A549 (cell line): Measurements from ENCODE around the gene BRF1. TPM values are rescaled to one million over a fixed set of nuclear protein-coding genes. Genes with fewer than 3 reads are reported as not detected.

Source experiments
- ATAC-seq, 2 experiments: fragments of 200-7000 bp in 1 of 2; fragments of >200 bp in 1 of 2; cut with Nextera tagmentation in 1 of 2; cut with Tn5 transposase in 1 of 2; 3 replicates each; pipeline versions ENCODE4 v1.8.0 to v1.9.1; 2018 to 2020; ENCODE audit warnings: mild to moderate bottlenecking in 1 of 2, moderate library complexity in 1 of 2
- CTCF ChIA-PET: fragments of 300-600 bp; sonication (Branson Sonifier 250); formaldehyde crosslinking; extraction: SDS; loops from one replicate; lab custom pipeline; 2021; ENCODE audit warnings: antibody characterized with exemption, inconsistent platforms; lab: Yijun Ruan, JAX
- POLR2A ChIA-PET: fragments of 350-600 bp; formaldehyde crosslinking; extraction: SDS; loops from one replicate; lab custom pipeline; 2021; ENCODE audit warnings: antibody characterized with exemption, inconsistent platforms; lab: Yijun Ruan, JAX
- DNase-seq, 2 experiments: peaks; one replicate each; pipeline versions ENCODE4 v3.0.0 to v3.0.0-alpha.2; 2011 to 2016; ENCODE audit warnings: low read depth in 1 of 2, low spot score in 1 of 2
- FAIRE-seq: peaks from 2 replicates; lab custom pipeline; 2011; peaks lifted over from hg19 to GRCh38; lab: Jason Lieb, UNC
- H3K27ac ChIP-seq, 2 experiments: fragments of >200 bp; sonication (Bioruptor Twin); formaldehyde crosslinking; 3 replicates each; pipeline ENCODE4 v1.5.1; 2016 to 2017
- H3K4me1 ChIP-seq: fragments of >200 bp; sonication (Bioruptor Twin); formaldehyde crosslinking; 3 replicates; pipeline ENCODE4 v1.6.1; 2016
- H3K4me2 ChIP-seq: fragments of >200 bp; sonication (Bioruptor Twin); formaldehyde crosslinking; 3 replicates; pipeline ENCODE4 v1.6.1; 2016
- H3K4me3 ChIP-seq: fragments of >200 bp; sonication (Bioruptor Twin); formaldehyde crosslinking; 3 replicates; pipeline ENCODE4 v1.5.1; 2016
- H3K9me3 ChIP-seq: fragments of >200 bp; sonication (Bioruptor Twin); formaldehyde crosslinking; 3 replicates; pipeline ENCODE4 v1.6.1; 2016
- CBX2 ChIP-seq: fragments of 200-600 bp; sonication (generic); IDR thresholded peaks from 2 replicates; pipeline ENCODE4 v1.6.1; 2016; ENCODE audit warnings: low read depth, mild to moderate bottlenecking, borderline replicate concordance
- CBX8 ChIP-seq: fragments of 200-600 bp; sonication (generic); IDR thresholded peaks from 2 replicates; pipeline ENCODE4 v1.6.1; 2016
- EHF ChIP-seq: fragments of 250-450 bp; sonication (Bioruptor Pico); IDR thresholded peaks from 2 replicates; pipeline ENCODE4 v1.5.0; 2020; ENCODE audit warnings: mild to moderate bottlenecking
- EP300 ChIP-seq, 2 experiments: fragments of >200 bp; sonication (Bioruptor Twin); formaldehyde crosslinking; IDR thresholded peaks; 2 replicates in 1 of 2; 3 replicates in 1 of 2; pipeline ENCODE4 v1.6.1; 2016 to 2017
- ESRRA ChIP-seq: fragments of 150-350 bp; IDR thresholded peaks from 2 replicates; pipeline ENCODE4 v1.6.1; 2014; ENCODE audit warnings: mild to moderate bottlenecking, low read length, borderline replicate concordance
- FOSB ChIP-seq: fragments of 250-450 bp; sonication (Bioruptor Pico); IDR thresholded peaks from 2 replicates; pipeline ENCODE4 v1.5.0; 2020; ENCODE audit warnings: mild to moderate bottlenecking, moderate library complexity
- FOXS1 ChIP-seq: fragments of 250-450 bp; sonication (Bioruptor Pico); IDR thresholded peaks from 2 replicates; pipeline ENCODE4 v1.5.0; 2020; ENCODE audit warnings: mild to moderate bottlenecking, moderate library complexity
- GATA3 ChIP-seq: IDR thresholded peaks from 2 replicates; pipeline ENCODE4 v1.6.1; 2012; ENCODE audit warnings: borderline replicate concordance
- HOXA7 ChIP-seq: fragments of 250-450 bp; sonication (Bioruptor Pico); IDR thresholded peaks from 2 replicates; pipeline ENCODE4 v1.5.0; 2020; ENCODE audit warnings: mild to moderate bottlenecking, moderate library complexity
- HOXB13 ChIP-seq: fragments of 250-450 bp; sonication (Bioruptor Pico); IDR thresholded peaks from 2 replicates; pipeline ENCODE4 v1.5.0; 2020; ENCODE audit warnings: low read depth, mild to moderate bottlenecking, moderate library complexity
- JUNB ChIP-seq: fragments of >200 bp; sonication (Bioruptor Twin); formaldehyde crosslinking; IDR thresholded peaks from 2 replicates; pipeline ENCODE4 v1.6.1; 2016
- KDM1A ChIP-seq: fragments of 200-600 bp; sonication (generic); IDR thresholded peaks from 2 replicates; pipeline ENCODE4 v1.6.1; 2016; ENCODE audit warnings: low read depth, mild to moderate bottlenecking
- KDM5A ChIP-seq: fragments of 200-600 bp; sonication (generic); IDR thresholded peaks from 2 replicates; pipeline ENCODE4 v1.6.1; 2016; ENCODE audit warnings: antibody characterized with exemption, mild to moderate bottlenecking
- MYC ChIP-seq: IDR thresholded peaks from 2 replicates; pipeline ENCODE4 v1.6.1; 2012; ENCODE audit warnings: mild to moderate bottlenecking, inconsistent platforms, low read length, improper control_type of control experiment, borderline replicate concordance
- NPAS2 ChIP-seq: fragments of 250-450 bp; sonication (Bioruptor Pico); IDR thresholded peaks from 2 replicates; pipeline ENCODE4 v1.8.0; 2022; ENCODE audit warnings: mild to moderate bottlenecking, moderate library complexity, borderline replicate concordance
- POLR2AphosphoS2 ChIP-seq: conservative IDR thresholded peaks from 2 replicates; pipeline ENCODE4 v1.6.1; 2012; ENCODE audit warnings: low read length, improper control_type of control experiment, inconsistent platforms
- RARB ChIP-seq: fragments of 250-450 bp; sonication (Bioruptor Pico); IDR thresholded peaks from 2 replicates; pipeline ENCODE4 v1.8.0; 2021; ENCODE audit warnings: mild to moderate bottlenecking, moderate library complexity
- RNF2 ChIP-seq: fragments of 200-600 bp; sonication (generic); IDR thresholded peaks from 2 replicates; pipeline ENCODE4 v1.6.1; 2016; ENCODE audit warnings: low read depth, mild to moderate bottlenecking, antibody characterized with exemption, moderate library complexity, borderline replicate concordance
- SREBF2 ChIP-seq: fragments of 450-650 bp; IDR thresholded peaks from 2 replicates; pipeline ENCODE4 v1.6.1; 2014; ENCODE audit warnings: mild to moderate bottlenecking, moderate library complexity
- TFCP2L1 ChIP-seq: fragments of 250-450 bp; sonication (Bioruptor Pico); IDR thresholded peaks from 2 replicates; pipeline ENCODE4 v1.5.0; 2021; ENCODE audit warnings: mild to moderate bottlenecking
- TP53 ChIP-seq: fragments of 250-450 bp; sonication (Bioruptor Pico); IDR thresholded peaks from 2 replicates; pipeline ENCODE4 v1.5.0; 2021; ENCODE audit warnings: mild to moderate bottlenecking, moderate library complexity
- ZC3H11A ChIP-seq: fragments of 450-650 bp; IDR thresholded peaks from 2 replicates; pipeline ENCODE4 v1.6.1; 2014; ENCODE audit warnings: antibody characterized with exemption, mild to moderate bottlenecking
- ZFP36 ChIP-seq: fragments of 450-650 bp; IDR thresholded peaks from 2 replicates; pipeline ENCODE4 v1.6.1; 2014; ENCODE audit warnings: borderline replicate concordance; ENCODE audit not compliant: partially characterized antibody
- WGBS: methylation state at CpG from one replicate; pipeline ENCODE4 v1.1.6; 2017; ENCODE audit errors: missing lambda C conversion rate; 5-methylcytosine and 5-hydroxymethylcytosine counted together
- polyA plus RNA-seq, 4 experiments: library from polyadenylated mRNA; depleted of rRNA in 3 of 4; stranded (reverse); fragments of >200 nt; fragmentation: RNase III in 1 of 4; extraction: RNeasy Plus Mini Kit Qiagen cat#74134 plus additional on column Dnase treatment in 1 of 4; gene quantifications; 2 replicates in 3 of 4; 3 replicates in 1 of 4; pipeline ENCODE4 v1.2.3, GENCODE V29; 2011 to 2017
- TF ChIP-seq, protein P1 (sequence below): IDR thresholded peaks from 2 replicates; pipeline ENCODE4 v1.6.1; 2012
- TF ChIP-seq, protein P2 (sequence below): fragments of 200-600 bp; sonication (generic); IDR thresholded peaks from 2 replicates; pipeline ENCODE4 v1.6.1; 2016; ENCODE audit warnings: antibody characterized with exemption, mild to moderate bottlenecking, moderate library complexity

Gene BRF1
- polyA plus RNA-seq, 2 of the 4 experiments (the other 2 are of a cell fraction): 8.5 to 25.7 TPM

DNA sequence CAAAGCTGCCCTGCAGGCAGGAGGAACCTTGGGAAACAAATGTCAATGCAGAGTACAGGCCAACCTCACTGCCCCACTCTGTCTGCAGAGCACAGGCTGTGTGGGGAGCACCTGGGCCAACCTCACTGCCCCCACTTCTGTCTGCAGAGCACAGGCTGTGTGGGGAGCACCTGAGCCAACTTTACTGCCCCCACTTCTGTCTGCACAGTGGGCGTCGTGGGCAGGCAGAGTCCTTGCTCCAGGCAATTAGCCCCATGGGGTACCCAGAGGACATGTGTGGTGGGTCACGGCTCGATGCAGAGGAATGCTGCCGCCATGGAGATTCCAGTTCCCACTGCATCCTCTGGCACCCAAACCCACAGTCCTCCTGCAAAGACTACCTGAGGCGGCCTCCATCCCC, 26.2 kb downstream of the BRF1 start:
- no peak for DNase-seq
- ChIA-PET POLR2A (no interaction called here), CTCF (interaction anchor here (0.8 to 1.0 kb wide), 2 partner anchors 14 to 184 kb away, joined by 5 read pairs; no protein-coding TSS in a partner anchor)
- TF ChIP-seq MYC: no peak
- TF ChIP-seq CBX8: no peak
- TF ChIP-seq NPAS2: no peak
- TF ChIP-seq POLR2AphosphoS2: no peak
- no peak for TF ChIP-seq KDM1A
- no peak for TF ChIP-seq KDM5A
- no peak for TF ChIP-seq EHF (CRISPR knock-in tag)
- no peak for TF ChIP-seq TFCP2L1 (CRISPR knock-in tag)
- TF ChIP-seq ZFP36: no peak
- no peak for TF ChIP-seq ESRRA
- TF ChIP-seq JUNB: no peak
- H3K4me2 ChIP-seq: no peak overlapping the region
- FAIRE-seq: no peak
- H3K27ac ChIP-seq: no peak overlapping the region
- ATAC-seq: no peak
- no peak overlapping the region for H3K4me3 ChIP-seq
- no peaks in the 10 kb centered on the region for H3K9me3 ChIP-seq
- WGBS: 91% methylated on average over 6 of the region's 6 CpGs
- H3K4me1 ChIP-seq: no peaks in the 10 kb centered on the region

DNA sequence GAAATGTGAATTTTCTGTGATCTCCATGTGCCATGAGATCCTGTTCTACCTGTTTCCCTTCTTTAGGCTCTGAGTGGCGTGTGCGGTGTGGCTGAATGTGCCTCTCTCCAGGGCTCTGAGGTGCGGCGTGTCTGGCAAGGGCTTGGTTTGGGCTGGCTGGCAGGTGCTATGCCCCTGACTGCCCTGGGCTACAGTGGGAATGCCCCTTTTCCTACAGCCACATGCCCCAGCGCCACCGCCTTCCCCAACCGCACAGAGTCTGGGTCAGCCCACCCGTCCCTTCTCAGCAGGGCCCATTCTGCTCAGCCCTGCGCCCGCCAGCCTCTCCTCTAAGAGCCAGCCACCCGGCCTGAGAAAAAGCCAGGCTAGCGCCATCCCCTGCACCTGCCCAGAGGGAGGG, 27.7 kb downstream of the BRF1 start:
- Histone ChIP-seq H3K4me3 (no peak overlapping the region), H3K27ac (no peak overlapping the region), H3K4me1 (no peaks in the 10 kb centered on the region), H3K9me3 (no peaks in the 10 kb centered on the region), H3K4me2 (no peak overlapping the region)
- POLR2A ChIA-PET: no interaction called here
- CTCF ChIA-PET: interaction anchor here (0.7 to 1.0 kb wide), 2 partner anchors 23 to 103 kb away, joined by 3 read pairs; no protein-coding TSS in a partner anchor
- TF ChIP-seq EP300 (IDR thresholded peaks at IDR 0.05) (no peak), CBX2 (no peak), ZC3H11A (no peak), TFCP2L1 (CRISPR knock-in tag) (no peak)
- FAIRE-seq (no peak), DNase-seq (no peak), ATAC-seq (peak in 1 of 2 experiments; percentile 17; a peak in 1 of 6 replicates)
- 92% methylated on average over 12 of the region's 12 CpGs for WGBS

DNA sequence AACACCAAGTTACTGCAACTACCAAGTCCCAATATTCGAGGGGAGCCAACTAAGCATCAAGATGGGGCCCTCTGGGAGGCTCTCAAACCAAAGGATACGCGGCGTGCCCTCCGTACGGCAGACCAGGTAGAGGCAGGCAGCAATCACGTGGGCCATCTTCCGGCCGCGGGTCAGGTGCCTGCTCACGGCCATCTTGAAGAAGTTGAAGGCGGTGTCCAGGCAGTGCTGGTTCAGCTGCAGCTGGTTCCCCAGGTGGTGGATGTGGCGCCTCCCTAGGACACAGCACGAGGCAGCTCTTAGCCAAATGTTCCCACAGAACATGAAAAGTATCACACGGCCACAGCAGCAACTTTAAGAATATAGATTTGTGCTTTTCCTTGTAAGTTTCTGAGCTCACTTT, 28.2 kb downstream of the BRF1 start:
- Histone ChIP-seq H3K9me3 (no peaks in the 10 kb centered on the region), H3K4me2 (no peak overlapping the region)
- no peak for FAIRE-seq
- WGBS: 81% methylated on average over 15 of the region's 15 CpGs
- TF ChIP-seq FOSB: no peak
- TF ChIP-seq, protein P1, sequence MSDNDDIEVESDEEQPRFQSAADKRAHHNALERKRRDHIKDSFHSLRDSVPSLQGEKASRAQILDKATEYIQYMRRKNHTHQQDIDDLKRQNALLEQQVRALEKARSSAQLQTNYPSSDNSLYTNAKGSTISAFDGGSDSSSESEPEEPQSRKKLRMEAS: no peak
- TF ChIP-seq, all 56 proteins: peak for 0
- Histone ChIP-seq H3K27ac (no peak overlapping the region), H3K4me1 (no peaks in the 10 kb centered on the region), H3K4me3 (no peak overlapping the region)
- DNase-seq (no peak), ATAC-seq (no peak; a peak in 1 of 6 replicates)
- POLR2A ChIA-PET: no interaction called here
- CTCF ChIA-PET: interaction anchor here (0.7 to 1.0 kb wide), 2 partner anchors 24 to 103 kb away, joined by 3 read pairs; no protein-coding TSS in a partner anchor

DNA sequence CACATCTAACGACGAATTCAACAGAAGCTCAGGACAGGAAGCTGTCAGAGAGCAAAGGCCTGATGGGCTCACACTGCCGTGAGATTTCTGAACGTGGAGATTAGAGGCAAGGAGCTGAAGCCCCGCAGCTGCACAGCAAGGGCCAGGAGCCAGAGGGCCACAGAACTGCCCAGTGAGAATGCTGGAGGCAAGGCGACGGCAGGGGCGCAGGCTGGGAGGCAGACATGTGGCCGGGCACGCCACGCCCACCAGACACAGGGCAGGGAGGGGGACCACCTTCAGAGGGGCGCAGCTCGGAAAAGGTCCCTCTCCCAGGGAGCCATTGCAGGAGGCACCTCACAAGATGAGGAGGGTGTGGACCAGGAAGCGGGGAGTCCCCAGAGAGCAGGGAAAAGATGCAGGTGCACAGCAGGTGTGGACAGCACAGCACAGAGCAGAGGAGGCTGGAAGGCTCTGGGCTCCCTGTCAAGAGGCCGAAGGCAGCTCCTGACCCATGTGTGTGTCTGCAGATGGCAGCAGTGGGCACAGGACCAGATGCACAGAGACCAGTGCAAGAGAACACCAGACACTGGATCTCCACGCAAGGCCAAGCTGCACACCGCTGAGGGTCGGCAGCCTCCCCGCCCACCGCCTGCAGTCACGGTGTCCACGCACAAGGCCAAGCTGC, 29.4 kb downstream of the BRF1 start:
- DNase-seq: no peak
- FAIRE-seq: no peak
- TF ChIP-seq TP53 (CRISPR knock-in tag): no peak
- no peak for TF ChIP-seq SREBF2
- no peak for TF ChIP-seq ESRRA
- TF ChIP-seq CBX2: no peak
- TF ChIP-seq EHF (CRISPR knock-in tag): no peak
- TF ChIP-seq GATA3: no peak
- no peak for TF ChIP-seq CBX8
- TF ChIP-seq HOXB13 (CRISPR knock-in tag): no peak
- no peak for TF ChIP-seq RNF2
- TF ChIP-seq RARB (CRISPR knock-in tag): no peak
- TF ChIP-seq KDM5A: no peak
- no peak for TF ChIP-seq FOXS1 (CRISPR knock-in tag)
- TF ChIP-seq, protein P2, sequence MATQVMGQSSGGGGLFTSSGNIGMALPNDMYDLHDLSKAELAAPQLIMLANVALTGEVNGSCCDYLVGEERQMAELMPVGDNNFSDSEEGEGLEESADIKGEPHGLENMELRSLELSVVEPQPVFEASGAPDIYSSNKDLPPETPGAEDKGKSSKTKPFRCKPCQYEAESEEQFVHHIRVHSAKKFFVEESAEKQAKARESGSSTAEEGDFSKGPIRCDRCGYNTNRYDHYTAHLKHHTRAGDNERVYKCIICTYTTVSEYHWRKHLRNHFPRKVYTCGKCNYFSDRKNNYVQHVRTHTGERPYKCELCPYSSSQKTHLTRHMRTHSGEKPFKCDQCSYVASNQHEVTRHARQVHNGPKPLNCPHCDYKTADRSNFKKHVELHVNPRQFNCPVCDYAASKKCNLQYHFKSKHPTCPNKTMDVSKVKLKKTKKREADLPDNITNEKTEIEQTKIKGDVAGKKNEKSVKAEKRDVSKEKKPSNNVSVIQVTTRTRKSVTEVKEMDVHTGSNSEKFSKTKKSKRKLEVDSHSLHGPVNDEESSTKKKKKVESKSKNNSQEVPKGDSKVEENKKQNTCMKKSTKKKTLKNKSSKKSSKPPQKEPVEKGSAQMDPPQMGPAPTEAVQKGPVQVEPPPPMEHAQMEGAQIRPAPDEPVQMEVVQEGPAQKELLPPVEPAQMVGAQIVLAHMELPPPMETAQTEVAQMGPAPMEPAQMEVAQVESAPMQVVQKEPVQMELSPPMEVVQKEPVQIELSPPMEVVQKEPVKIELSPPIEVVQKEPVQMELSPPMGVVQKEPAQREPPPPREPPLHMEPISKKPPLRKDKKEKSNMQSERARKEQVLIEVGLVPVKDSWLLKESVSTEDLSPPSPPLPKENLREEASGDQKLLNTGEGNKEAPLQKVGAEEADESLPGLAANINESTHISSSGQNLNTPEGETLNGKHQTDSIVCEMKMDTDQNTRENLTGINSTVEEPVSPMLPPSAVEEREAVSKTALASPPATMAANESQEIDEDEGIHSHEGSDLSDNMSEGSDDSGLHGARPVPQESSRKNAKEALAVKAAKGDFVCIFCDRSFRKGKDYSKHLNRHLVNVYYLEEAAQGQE: no peak
- TF ChIP-seq HOXA7 (CRISPR knock-in tag): no peak
- H3K27ac ChIP-seq: no peak overlapping the region
- WGBS: 88% methylated on average over 17 of the region's 22 CpGs
- peak in 1 of 2 experiments; percentile 57; a peak in 3 of 6 replicates for ATAC-seq
- no peak overlapping the region for H3K4me2 ChIP-seq
- H3K9me3 ChIP-seq: no peaks in the 10 kb centered on the region
- CTCF ChIA-PET: interaction anchor here (0.6 to 1.9 kb wide), 9 partner anchors 10 to 219 kb away, joined by 3 to 6 read pairs (median 3); no protein-coding TSS in a partner anchor
- no peak overlapping the region for H3K4me3 ChIP-seq
- POLR2A ChIA-PET: no interaction called here
- no peaks in the 10 kb centered on the region for H3K4me1 ChIP-seq
